ENCODE data around the gene C1QB.

Gene C1QB

DNA sequence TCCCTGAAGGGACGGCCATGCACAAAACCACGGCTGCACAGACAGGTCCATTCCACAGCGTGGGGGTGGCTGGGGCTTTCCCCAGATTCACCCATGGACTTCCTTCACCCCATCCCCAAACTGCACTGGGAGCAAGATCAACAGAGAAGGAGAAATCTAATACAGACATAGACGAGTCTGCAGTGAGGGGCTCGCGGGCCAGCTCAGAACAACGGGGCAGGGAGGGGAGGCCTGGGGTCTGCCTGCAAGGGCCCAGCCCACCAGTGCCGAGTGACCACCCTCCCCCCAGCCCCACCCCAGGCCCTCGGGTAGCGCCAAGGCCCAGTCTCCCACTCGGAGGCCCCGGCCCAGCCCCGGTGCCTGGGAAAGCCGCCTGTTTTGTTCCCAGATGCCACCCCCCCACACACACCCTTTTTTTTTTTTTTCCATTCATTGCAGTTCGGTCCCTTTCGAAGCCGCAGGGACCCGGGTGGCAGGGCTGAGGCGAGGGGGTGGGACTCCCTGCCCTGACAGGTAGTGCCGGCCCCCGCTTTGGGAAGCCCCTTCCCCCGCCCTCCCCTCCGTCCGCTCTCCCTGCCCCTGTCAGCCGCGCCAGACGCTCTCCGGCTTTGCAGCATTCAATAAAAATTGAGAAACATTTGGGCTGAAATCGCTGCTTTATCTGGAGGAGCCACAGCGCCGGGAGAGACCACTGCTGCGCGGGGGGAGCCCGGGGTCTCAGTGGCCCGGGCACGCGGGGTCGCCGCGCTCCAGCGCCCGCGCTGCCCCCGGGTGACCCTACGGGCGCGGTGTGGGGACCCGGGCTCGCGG is 57.1 kb downstream of the C1QB start:
- no peak overlapping the region for H3K27ac ChIP-seq (ENCODE audit: insufficient read depth, low read depth, low read length, poor library complexity, severe bottlenecking)
- peaks cover 12% of the 10 kb centered on the region for H3K4me1 ChIP-seq (ENCODE audit: control insufficient read depth, insufficient read depth, low read length)
- H3K27me3 ChIP-seq (ENCODE audit: control insufficient read depth, insufficient read depth, low read length, poor library complexity, severe bottlenecking), result peaks cover 18% of the 10 kb centered on the region
- WGBS, 2 experiments, result 6 to 7% methylated on average over 50 of the region's 50 CpGs
- no peaks in the 10 kb centered on the region for H3K36me3 ChIP-seq (ENCODE audit: control insufficient read depth, insufficient read depth, low read length)
- no peaks in the 10 kb centered on the region for H3K9me3 ChIP-seq (ENCODE audit: control insufficient read depth, low read length)
- peak overlapping the region; percentile 49 for H3K4me3 ChIP-seq (ENCODE audit: insufficient read depth, low read depth, low read length)

DNA sequence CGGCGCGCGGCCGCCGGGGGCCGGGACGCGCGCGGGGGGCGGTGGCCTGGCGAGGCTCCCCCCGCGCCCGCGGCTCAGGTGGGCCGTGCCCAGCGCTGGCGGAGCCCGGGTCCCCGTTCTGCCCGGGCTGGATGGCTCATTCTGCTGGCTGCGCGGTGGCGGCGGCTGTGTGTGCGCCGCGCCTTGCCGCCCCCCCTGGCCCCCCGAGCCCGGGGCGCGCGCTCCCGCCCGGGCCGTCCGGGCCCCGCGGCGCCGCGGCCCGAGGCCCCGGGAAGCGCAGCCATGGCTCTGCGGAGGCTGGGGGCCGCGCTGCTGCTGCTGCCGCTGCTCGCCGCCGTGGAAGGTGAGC is 57.6 kb downstream of the C1QB start, which contains the start of gene EPHB2:
EPHB2 (plus strand) TSS at position 139 of the 349 bp plus-strand sequence; CDS start at position 283, 144 bp downstream.
- Histone ChIP-seq H3K9me3 (ENCODE audit: control insufficient read depth, low read length) (no peaks in the 10 kb centered on the region), H3K27me3 (ENCODE audit: control insufficient read depth, insufficient read depth, low read length, poor library complexity, severe bottlenecking) (peaks cover 18% of the 10 kb centered on the region), H3K4me1 (ENCODE audit: control insufficient read depth, insufficient read depth, low read length) (peaks cover 12% of the 10 kb centered on the region), H3K36me3 (ENCODE audit: control insufficient read depth, insufficient read depth, low read length) (no peaks in the 10 kb centered on the region), H3K27ac (ENCODE audit: insufficient read depth, low read depth, low read length, poor library complexity, severe bottlenecking) (no peak within 1 kb of the TSS), H3K4me3 (ENCODE audit: insufficient read depth, low read depth, low read length) (peak within 1 kb of the TSS; percentile 54)
- 0% methylated on average over 55 of the region's 55 CpGs for WGBS, 2 experiments

DNA sequence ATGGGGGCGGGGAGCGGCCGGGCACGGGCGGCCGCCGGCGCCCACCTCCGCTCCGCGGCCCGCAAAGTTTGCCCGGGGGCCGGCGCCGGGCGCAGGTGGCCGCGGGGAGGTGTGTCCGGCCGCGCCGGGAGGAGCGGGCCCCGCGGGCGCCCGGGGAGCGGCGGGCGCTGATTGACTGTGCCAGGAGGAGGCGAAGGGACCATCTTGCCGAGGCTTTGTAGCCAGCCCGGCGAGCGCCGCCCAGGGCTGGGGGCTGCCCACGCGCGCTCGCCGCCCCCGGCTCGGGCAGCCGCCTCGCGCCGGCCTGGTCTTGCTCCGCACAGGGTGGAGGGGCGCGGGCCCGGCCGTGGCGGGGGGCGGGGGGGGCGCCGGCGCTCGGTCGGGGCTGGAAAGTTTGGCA is 58.0 kb downstream of the C1QB start:
- no peaks in the 10 kb centered on the region for H3K9me3 ChIP-seq (ENCODE audit: control insufficient read depth, low read length)
- 0 to 1% methylated on average over 60 of the region's 60 CpGs for WGBS, 2 experiments
- H3K4me3 ChIP-seq (ENCODE audit: insufficient read depth, low read depth, low read length), result peak overlapping the region; percentile 54
- peaks cover 18% of the 10 kb centered on the region for H3K27me3 ChIP-seq (ENCODE audit: control insufficient read depth, insufficient read depth, low read length, poor library complexity, severe bottlenecking)
- H3K4me1 ChIP-seq (ENCODE audit: control insufficient read depth, insufficient read depth, low read length), result peaks cover 12% of the 10 kb centered on the region
- H3K36me3 ChIP-seq (ENCODE audit: control insufficient read depth, insufficient read depth, low read length), result no peaks in the 10 kb centered on the region
- H3K27ac ChIP-seq (ENCODE audit: insufficient read depth, low read depth, low read length, poor library complexity, severe bottlenecking), result no peak overlapping the region

Measured in ectodermal cell (in vitro differentiated cells).